Tracheal epithelial cell (primary cell): ENCODE data around the gene SPARC. TPM values are rescaled to one million over a fixed set of nuclear protein-coding genes. Genes with fewer than 3 reads are reported as not detected.

Experiments used
- total RNA-seq: library from RNA; depleted of rRNA; stranded (reverse); fragments of >200 nt; gene quantifications from 2 replicates; pipeline ENCODE4 v1.2.1, GENCODE V29; 2014

Gene SPARC
- total RNA-seq: 1.5 and 54.2 TPM in 2 replicates

GRCh38 chr5:151686674-151687407 lies at the start of gene SPARC:
SPARC (minus strand) TSS chr5:151686915; CDS start chr5:151676188, 10,727 bp downstream.

Other genes starting within 250 kb of the SPARC start
- 2.8 and 6.7 TPM in 2 replicates for gene SLC36A1, start 239.3 kb downstream of the SPARC start, total RNA-seq
- 88.4 and 139 TPM in 2 replicates for gene FAT2, start 95.6 kb downstream of the SPARC start, total RNA-seq
- 45.8 and 55.2 TPM in 2 replicates for gene ATOX1, start 71.7 kb upstream of the SPARC start, total RNA-seq
- gene G3BP1, start 85.0 kb upstream of the SPARC start, total RNA-seq: 267 and 277 TPM in 2 replicates
- not detected in 2 replicates for gene GLRA1, start 237.9 kb upstream of the SPARC start, total RNA-seq